Stimulated activated CD8-positive, alpha-beta memory T cell treated with anti-CD3 and anti-CD28 coated beads, Interleukin-15, amount 100 ng/mL, for 1 hour (primary cell): Measurements from ENCODE around the gene SLC46A2.

Experiments
- DNase-seq: peaks from one replicate; pipeline ENCODE4 v3.0.0-alpha.2; 2020; ENCODE audit warnings: low read depth

SLC46A2 gene

DNA sequence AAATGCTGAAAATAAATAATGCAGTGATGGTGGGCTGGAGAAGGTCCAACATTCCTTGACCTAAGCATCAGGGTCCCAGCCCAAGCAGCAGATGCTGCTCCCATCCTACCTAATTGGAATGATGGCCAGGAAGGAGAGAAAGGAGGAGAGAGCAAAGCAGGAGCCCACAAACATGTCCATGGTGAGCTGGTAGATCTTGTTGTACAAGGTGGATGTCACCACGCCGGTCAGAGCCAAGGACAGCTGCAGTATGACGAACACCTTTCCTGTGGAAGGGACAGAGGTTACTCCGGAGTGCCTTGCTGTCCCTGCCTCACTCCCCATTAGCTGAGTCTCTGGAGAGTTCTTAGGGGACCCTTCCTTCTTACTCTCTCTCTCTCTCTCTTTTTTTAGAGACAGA lies 4.3 kb downstream of the SLC46A2 start:
- DNase-seq, result no peak

DNA sequence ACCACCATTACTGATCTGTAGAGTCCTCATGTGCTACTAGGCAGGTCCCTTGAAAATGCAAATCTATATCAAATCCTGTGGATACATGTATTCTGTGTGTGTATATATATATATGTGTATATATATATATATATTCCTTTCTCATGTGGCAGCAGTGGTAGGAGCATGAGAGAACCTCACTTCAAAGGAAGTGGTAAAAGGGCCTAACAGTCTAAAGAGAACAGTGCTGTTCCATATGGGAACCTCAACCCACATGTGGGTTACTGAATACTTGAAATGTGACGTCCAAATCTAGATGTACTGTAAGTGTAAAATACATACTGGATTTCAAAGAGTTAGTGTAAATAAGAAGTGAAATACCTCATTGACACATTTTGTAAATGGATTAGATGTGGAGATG lies 5.4 kb downstream of the SLC46A2 start:
- DNase-seq, result no peak

DNA sequence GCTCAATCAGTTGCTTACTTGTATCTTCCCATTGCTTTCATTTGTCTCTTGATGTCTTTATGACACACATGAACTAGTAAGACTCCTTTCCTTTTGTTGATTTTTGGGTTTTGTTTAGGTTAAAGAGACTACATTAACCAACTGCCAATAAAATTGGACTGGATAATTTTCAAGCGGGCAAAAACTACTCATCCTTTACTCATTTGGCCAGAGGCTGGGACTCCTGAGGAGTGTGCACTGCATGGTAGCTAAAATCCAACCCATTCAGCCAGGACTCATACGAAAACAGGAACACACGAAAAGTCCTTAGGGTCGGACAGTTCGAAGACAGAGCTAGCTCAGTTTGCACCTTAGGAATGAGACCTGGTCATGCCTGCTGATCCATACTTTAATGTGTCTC lies 6.0 kb downstream of the SLC46A2 start:
- DNase-seq, result no peak

DNA sequence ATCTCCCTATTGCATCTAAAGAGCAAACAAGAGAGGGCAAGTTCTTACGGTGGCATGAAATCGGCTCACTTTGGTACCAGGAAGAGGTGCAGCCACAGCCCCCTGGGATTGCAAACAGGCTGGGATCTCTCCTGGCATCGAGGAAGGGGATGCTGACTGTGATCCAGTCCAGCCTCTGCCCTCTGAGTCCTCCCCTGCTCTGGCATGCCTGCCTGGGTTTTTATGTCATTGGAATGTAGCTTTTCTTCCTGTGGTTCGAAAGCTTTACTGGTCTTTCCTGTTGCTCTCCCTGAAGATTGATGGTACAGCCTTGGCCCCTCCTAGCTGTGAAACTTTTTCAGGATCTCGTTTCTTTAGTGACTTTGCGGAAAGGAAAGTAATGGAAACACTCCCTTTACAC lies 6.6 kb downstream of the SLC46A2 start:
- no peak for DNase-seq

DNA sequence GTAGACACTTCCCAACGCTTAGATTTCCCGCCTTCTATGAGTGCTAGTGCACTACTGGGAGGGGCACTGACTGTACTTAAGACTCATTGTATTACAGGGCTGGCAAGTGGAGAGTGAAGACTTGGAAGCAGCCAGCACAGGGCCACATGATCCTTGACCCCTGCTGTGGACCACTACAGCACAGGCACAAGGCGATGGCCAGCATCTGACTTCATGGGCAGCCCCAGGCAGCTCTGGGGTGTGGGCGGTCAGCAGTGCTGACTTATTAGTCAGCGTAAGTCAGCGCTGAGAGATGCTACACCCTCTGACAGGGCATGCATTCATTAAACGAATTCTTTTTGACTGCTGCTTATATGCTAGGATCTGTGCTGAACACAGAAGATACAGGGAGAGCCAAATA lies 9.3 kb downstream of the SLC46A2 start:
- no peak for DNase-seq

DNA sequence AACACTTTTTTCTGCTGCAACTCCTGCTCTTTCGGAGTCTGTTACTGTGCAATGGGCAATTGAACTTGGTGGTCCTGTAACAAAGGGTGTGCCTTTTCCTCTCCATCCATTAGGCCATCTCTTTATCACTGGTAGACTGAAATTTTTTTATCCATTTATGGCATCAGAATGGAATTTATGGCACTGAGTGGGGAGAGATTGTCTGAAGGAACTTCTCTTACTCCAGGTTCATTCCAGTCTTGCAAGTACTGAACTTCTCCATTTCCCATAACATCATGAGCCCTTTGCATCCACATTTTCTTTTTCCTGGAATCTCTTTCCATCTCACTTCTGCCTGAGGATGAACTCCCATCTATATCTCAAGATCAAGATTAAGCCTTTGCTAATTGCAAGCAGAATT lies 10.0 kb downstream of the SLC46A2 start:
- no peak for DNase-seq

DNA sequence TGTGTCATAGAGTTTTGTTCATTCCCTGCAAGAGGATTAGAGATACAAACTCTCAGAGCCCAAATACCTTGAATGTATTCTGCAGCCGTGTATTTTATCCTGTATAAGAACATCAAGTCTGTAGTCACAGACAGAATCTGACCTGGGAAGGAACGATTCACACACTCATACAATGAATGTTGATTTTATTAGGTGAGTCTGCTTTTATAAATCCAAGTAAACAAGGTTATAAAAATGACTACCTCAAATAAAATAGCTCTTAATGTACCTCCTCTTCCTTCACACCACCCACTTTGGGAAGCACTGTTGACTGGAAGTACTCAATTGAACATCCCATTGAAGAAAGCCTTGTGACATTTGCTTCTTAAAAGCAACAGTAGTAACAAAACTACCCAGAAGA lies 11.9 kb downstream of the SLC46A2 start:
- no peak for DNase-seq

DNA sequence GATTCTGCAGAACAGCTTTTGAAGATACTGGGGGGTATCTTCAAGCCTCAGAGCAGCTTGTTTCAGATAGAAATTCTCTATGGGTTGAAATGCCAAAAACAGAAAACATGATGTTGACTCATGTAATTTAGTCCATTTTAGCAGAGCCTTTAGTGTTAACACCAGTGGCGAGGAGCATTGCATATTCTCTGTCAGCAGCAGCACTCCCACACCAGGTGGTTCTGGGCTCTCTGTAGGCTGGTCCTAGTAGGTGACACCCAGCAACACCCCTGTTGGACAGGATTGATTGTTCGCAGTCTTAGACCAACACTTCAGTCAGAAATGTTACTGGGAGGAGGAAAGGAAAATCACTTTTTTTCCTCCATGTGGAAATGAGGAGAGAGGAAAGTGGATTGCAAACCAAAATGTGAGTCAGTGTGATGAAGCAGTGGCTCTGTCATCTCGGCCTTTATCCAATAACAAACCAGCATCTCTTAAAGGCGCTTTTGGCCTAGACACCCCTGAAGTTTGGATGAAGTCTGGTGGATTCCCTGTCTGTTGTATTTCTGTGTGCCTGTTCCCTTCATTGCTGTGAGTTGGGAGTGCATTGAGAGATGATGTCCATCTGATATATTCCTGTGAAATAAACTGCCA lies 16.8 kb downstream of the SLC46A2 start:
- DNase-seq, result no peak

DNA sequence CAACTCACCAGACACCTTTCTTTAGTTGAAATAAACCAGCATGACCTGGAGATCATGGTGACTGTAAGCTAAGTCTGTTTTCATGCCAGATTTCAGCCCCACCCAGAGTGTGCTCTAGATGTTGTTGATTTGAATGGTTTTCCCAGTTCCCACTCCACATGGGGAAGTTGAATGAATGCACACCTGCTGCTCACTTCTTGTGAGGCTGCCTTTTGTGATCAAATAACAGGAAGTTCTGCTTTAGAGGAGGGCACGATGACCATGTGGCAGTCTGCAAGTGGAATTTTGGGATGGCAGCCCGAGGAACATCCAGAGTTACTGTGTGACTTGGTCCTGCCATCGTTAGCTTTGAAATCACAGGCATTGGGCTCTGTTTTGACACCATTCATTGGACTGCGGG lies 18.7 kb downstream of the SLC46A2 start:
- no peak for DNase-seq

DNA sequence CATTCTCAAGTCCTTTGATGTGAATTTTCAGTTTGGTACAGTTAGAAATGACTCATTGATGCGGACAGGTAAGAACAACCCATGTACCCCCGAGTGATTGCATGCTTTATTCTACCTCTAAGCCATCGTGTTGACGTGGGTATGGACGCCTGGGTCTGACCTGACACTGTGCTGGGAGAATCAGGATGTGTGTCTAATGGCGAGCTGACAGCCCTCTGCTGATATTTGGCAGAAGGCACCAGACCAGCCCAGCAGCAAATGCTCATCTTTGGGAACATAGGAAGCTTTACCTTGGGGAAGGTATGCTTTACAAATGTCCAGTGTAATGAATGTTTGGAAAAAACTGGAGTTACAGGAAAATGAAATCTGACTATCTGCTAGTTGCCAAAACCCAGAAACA lies 20.1 kb downstream of the SLC46A2 start:
- no peak for DNase-seq

DNA sequence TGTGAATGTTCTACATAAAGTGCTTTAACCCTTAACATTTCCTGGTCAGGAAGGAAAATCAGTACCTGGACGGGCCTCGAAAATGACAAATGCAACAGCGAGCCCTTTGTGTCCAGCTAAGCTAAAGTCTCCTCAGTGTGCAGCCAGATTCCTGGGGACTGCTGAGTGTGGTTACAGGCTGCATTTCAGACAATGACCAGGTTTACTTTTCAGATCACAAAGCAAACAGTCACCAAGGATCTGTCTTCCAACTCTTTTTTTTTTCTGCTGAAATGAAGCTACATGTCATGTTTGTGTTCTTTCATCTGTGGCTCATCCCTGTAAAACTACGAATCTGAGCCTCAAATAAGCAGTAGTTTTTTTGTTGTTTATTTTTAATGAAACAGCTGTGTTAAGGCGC lies 20.8 kb downstream of the SLC46A2 start:
- DNase-seq, result no peak

DNA sequence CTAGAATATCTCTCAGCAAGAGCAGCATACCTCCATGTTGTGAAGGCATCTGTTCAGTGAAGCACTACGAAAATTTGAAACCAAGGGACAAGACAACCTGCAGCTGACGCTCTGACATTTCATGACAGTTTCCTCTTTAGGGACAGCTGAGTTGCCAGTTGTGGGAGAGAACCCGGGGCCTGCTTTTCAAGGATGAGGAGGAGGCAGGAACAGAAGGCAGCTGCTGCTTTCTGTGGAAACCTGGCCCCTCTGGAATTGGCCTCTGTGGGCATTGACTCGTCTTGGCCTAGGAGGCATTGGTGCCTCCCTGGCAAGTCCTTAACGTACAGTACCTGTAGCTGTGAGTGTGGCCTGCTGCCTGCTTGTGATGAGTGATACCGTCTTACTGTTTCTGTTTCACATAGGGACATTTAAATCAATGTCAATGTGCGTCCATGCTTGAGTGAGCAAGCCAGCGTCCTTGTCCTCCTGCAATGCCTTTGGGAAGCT lies 21.6 kb downstream of the SLC46A2 start:
- no peak for DNase-seq

DNA sequence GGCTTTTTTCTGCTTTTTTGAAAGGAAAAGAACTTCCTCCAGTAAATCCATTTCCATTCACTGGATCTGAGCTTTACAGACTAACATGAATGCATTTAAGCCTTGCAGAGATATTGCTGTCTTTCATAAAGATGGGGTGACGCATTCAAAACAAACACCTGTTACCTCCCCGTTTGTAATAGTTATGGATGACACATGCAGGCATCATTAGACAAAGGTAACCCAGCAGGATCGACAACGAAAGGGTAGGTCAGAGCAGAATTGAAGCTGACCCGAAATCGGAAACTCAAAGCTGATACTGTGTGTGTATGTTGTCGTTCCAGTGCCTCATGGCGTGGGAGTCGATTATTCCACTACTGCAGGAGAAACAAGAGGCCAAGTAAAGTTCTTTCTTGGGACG lies 22.2 kb downstream of the SLC46A2 start:
- no peak for DNase-seq

DNA sequence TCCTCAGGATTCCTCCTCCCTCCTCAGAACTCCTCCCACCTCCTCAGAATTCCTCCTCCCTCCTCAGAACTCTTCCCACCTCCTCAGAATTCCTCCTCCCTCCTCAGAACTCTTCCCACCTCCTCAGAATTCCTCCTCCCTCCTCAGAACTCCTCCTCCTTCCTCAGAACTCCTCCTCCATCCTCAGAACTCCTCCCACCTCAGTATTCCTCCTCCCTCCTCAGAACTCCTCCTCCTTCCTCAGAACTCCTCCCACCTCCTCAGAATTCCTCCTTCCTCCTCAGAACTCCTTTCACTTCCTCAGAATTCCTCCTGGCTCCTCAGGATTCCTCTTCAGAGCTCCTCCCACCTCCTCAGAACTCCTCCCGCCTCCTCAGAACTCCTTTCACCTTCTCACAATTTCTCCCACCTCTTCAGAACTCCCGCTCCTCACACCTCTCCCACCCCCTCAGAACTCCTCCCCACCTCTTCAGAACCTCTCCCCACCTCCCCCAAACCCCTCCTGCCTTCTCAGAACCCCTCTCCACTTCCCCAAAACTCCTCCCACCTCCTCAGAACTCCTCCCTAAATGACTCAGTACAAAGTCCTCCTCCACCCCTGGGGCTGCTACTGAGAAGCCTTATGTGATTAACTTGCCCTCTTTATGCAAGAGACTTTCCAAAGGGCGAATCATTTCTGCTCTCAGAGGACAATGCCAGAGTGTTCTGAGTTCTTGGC lies 23.2 kb downstream of the SLC46A2 start:
- no peak for DNase-seq

DNA sequence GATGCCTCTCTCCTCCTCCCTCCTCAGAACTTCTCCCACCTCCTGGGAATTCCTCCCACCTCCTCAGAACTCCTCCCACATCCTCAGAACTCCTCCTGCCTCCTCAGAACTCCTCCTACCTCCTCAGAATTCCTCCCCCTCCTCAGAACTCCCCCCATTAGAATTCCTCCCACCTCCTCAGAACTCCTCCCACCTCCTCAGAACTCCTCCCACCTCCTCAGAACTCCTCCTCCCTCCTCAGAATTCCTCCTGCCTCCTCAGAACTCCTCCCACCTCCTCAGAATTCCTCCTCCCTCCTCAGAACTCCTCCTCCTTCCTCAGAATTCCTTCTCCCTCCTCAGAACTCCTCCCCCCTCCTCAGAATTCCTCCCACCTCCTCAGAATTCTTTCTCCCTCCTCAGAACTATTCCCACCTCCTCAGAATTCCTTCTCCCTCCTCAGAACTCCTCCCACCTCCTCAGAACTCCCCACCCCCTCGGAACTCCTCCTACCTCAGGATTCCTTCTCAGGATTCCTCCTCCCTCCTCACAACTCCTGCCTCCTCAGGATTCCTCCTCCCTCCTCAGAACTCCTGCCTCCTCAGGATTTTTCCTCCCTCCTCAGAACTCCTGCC lies 23.9 kb downstream of the SLC46A2 start:
- no peak for DNase-seq

DNA sequence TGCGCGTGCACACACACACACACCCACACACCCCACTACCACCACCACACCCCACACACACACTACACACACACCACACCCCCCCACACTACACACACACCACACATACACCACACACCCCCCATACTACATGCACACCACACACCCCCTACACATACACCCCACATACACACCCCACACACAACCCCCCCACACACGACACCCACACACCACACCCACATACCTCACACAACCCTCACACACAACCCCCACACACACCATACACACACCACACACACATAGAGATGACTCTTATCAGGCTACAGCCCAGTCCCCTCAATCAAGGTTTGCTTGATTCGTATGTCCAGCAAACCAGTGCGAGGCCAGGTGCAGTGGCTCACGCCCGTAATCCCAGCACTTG lies 25.7 kb downstream of the SLC46A2 start:
- no peak for DNase-seq

DNA sequence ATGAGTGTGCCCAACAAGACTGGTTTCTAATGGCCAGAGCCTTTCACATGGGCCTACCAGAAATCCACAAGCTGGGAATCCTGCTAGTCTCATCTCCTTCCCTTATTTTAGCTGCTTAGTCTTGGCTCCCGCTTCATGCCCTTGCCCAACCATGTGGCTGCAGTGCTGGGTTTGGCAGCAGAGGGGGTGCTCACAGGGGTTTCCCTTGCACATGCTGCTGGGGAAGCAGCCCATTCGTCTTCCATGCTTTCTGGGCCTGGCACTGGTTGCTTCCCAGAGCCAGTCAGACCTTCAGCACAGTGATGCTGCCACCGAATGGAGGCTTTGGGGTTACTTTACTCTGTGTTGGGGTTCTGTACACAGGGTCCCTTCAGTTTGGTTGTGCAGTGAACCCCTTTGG lies 26.3 kb downstream of the SLC46A2 start:
- no peak for DNase-seq

DNA sequence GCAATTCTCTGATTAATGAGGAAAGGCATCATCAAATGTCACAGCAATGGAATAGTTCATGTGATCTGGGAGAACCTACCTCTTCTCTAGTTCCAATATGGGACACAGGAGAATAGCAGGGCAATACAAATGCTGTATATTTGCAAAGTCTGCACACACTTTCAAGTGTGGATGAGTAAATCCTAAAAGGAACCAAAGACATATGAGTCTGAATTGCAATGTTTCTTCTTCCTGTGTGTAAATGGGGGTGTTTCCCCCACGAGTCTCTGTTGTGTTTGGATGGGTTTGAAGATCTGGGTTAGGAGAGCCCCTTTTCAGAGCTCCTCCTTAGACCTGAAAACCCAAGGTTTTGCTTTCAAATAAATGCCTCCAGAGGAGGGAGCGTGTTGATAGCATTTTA lies 26.9 kb downstream of the SLC46A2 start:
- DNase-seq, result no peak

DNA sequence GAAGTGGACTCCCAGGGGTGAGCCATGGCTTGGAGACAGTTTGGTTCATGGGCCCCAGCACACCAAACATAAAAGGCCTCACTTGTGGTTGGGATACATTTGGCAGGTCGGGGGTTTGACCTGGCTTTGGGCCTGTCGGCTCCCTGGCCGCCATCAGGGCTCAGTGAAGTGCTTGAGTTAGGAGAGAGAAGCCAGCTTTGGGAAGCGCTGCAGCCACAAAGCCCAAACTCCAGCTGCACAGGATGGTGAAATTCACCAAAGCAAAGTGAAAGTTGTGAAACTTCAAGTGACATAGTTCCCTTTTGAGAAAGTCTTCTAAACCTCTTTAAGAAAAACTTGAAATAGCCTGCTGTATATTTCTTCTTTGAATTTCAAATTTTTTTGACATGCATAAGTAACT lies 27.5 kb downstream of the SLC46A2 start:
- DNase-seq, result no peak

DNA sequence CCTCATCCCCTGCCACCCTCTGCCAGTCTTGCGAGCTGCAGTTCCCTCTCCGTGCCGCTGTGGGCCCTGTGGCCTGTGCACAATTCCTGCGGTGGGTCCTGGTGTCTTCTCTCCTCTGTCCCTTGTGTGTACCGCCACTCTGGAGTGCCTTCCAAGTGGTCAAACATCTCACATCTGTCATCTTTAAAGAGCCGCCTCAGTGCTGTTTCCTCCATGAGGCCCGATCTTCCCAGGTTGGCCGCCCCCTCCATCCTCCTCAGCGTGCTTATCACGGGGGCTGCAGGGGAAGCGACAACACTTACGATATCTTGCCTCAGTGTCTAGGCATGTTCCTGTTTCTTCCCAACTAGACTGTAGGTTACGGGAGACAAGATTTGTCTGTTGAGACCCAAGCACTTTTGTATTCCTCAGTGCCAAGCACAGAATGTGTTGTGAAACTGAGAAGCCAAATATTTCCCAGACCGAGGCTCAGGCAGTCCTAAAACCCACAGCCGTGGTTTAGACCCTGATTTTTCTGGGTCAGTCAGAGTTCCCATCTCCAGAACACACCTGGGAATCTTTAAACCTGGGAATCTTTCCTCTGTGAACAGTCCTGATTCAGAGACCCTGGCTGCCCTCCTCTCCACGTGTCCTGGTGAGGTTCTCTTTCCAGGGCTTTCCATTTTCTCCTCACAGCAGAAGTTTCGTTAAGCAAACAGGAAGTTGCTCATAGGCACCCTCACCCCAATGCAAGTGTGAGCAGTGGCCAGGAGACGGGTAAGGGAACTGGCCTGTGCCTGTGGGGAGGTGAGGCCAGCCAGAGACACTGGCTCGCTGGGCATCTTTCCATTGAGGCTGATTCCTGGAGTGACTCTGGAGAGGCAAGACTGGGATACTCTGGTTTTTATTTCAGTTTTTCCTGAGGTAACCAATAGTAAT lies 28.8 kb downstream of the SLC46A2 start:
- no peak for DNase-seq

DNA sequence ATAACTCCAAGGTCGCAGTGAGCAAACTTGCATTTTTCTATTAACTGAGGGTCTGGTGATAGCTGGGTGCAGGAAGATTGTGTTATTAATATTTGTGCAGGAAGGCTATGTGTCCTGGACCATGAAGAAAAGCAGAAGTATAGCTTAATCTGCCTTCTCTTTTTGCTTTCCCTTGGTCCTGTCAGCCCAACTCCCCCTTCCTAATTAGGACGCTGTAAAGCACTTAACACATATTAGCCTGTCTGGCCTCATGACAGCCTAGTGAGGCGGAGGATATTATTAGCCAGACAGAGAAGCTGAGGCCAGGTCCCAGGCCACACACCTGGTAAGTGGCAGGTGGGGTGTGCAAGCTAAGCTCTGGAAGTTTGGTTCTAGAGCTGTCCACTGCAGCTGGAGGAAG lies 29.5 kb downstream of the SLC46A2 start:
- no peak for DNase-seq

DNA sequence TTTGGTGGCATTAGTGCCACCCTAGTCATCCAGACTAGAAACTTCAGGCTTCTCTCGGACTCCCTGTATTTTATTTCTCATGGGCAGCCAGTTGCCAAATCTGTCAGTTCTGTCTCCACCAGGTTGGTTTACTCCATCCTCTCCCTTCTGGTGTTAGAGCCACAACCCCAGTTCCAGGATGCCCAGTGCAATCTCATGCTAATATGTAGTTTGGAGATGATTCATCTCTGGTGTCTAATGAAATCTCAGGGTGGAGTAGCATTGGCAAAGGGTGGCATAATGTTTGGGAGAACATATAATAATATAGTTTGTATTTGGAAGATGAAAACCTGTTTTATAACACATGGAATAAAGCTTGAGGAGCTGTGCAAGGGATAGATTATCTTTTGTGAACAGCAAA lies 30.2 kb downstream of the SLC46A2 start:
- DNase-seq, result no peak
